ENCODE data around the gene CTNND2. TPM values are rescaled to one million over a fixed set of nuclear protein-coding genes. Genes with fewer than 3 reads are reported as not detected.
A peak's percentile ranks its signal among the peaks of the same experiment; 100 is the strongest.

CTNND2 gene
- total RNA-seq, 1 donor from 2014 or later = 40.0 TPM

DNA sequence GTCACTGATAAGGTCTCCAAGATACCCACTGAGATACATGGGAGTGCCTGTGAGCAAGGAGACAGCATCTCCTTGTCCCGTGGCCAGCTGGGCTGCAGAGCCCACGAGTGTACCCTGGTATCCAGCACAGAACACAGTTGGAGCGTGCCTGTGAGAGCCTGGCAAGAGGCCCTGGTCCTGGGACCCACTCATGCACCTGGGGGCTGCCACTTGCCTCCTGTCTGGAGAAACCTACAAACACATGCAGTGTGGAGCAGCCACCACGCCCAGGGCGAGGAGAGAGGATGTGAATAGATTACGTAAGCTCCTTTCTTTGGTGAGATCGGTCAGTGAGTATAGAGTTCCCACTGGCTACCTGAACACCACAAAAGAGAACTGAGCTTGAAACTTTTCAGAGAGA lies 88.3 kb downstream of the CTNND2 start:
- TF ChIP-seq, protein P1, sequence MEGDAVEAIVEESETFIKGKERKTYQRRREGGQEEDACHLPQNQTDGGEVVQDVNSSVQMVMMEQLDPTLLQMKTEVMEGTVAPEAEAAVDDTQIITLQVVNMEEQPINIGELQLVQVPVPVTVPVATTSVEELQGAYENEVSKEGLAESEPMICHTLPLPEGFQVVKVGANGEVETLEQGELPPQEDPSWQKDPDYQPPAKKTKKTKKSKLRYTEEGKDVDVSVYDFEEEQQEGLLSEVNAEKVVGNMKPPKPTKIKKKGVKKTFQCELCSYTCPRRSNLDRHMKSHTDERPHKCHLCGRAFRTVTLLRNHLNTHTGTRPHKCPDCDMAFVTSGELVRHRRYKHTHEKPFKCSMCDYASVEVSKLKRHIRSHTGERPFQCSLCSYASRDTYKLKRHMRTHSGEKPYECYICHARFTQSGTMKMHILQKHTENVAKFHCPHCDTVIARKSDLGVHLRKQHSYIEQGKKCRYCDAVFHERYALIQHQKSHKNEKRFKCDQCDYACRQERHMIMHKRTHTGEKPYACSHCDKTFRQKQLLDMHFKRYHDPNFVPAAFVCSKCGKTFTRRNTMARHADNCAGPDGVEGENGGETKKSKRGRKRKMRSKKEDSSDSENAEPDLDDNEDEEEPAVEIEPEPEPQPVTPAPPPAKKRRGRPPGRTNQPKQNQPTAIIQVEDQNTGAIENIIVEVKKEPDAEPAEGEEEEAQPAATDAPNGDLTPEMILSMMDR (conservative IDR thresholded peaks at IDR 0.05) = no peak
- Mint-ChIP-seq H3K4me3 (no peak overlapping the region), H3K36me3 (ENCODE audit: low read depth) (no peaks in the 10 kb centered on the region), H3K27me3 (ENCODE audit: low read depth) (no peaks in the 10 kb centered on the region), H3K27ac (ENCODE audit: unreplicated experiment) (peak overlapping the region; percentile 81), H3K4me1 (no peaks in the 10 kb centered on the region), H3K9me3 (no peaks in the 10 kb centered on the region)
- no peak for DNase-seq (ENCODE audit: low read depth, low spot score)

DNA sequence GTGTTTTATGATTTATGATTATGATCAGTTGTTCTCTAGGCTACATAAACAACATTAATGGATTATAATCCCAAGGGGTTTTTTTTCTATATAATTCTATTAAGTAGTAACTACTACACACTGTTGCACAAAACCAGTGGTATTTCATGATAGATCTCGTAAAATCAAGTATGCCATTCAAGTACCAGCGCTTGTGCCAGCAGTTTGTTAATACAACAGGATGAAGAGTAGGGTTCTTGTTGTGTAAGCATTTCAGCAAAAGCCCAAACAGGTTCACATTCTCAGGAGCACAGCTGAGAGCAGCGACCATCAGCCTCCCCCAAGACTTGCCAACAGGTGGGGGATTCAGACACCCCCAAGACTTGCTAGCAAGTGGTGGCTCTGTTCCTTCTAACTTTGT lies 88.8 kb downstream of the CTNND2 start:
- no peaks in the 10 kb centered on the region for H3K4me1 Mint-ChIP-seq
- TF ChIP-seq, protein P1 (conservative IDR thresholded peaks at IDR 0.05) = no peak
- no peaks in the 10 kb centered on the region for H3K36me3 Mint-ChIP-seq (ENCODE audit: low read depth)
- DNase-seq (ENCODE audit: low read depth, low spot score) = no peak
- no peaks in the 10 kb centered on the region for H3K27me3 Mint-ChIP-seq (ENCODE audit: low read depth)
- no peak overlapping the region for H3K4me3 Mint-ChIP-seq
- H3K9me3 Mint-ChIP-seq = no peaks in the 10 kb centered on the region
- H3K27ac Mint-ChIP-seq (ENCODE audit: unreplicated experiment) = no peak overlapping the region

DNA sequence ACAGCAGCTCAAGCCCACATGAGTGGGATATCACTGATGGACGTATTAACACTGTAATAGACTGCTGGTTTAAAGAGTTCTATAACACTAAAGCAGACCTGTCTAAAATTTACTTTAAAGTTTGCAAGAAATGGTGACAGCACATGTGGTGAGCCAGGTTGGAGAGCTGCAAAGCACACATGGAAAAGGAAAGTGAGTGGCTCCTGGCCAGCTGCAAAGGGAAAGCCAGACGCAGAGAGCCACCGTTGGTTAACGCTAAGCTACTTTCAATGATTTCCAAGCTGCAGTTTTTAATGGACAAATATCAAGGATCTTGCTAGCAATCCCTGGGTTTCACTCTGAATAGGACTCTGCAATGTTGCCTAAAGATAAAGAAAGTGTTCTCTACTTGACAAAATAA lies 89.9 kb downstream of the CTNND2 start:
- H3K4me3 Mint-ChIP-seq = no peak overlapping the region
- no peaks in the 10 kb centered on the region for H3K36me3 Mint-ChIP-seq (ENCODE audit: low read depth)
- no peaks in the 10 kb centered on the region for H3K27me3 Mint-ChIP-seq (ENCODE audit: low read depth)
- no peaks in the 10 kb centered on the region for H3K4me1 Mint-ChIP-seq
- H3K9me3 Mint-ChIP-seq = no peaks in the 10 kb centered on the region
- H3K27ac Mint-ChIP-seq (ENCODE audit: unreplicated experiment) = no peak overlapping the region
- TF ChIP-seq, protein P1 (conservative IDR thresholded peaks at IDR 0.05) = no peak
- no peak for DNase-seq (ENCODE audit: low read depth, low spot score)

DNA sequence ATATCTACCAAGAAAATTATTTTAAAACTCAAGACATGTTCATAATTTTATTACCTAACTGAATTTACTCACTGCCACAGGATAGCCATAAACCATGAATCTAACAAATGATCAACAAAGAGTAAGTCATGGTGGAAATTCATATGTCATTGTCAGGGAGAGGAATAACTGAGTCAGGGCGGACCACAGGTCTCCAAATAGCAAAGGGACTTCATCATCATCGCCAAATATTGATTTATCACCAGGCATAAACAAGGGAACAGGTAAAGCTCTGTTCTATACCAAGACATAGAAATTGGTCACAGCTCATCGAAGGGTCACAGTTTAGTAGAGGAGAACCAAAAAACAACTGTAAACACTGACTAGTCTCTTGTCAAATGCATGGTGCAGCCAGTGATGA lies 94.8 kb downstream of the CTNND2 start:
- no peak overlapping the region for H3K4me3 Mint-ChIP-seq
- H3K9me3 Mint-ChIP-seq = no peaks in the 10 kb centered on the region
- H3K36me3 Mint-ChIP-seq (ENCODE audit: low read depth) = no peaks in the 10 kb centered on the region
- H3K4me1 Mint-ChIP-seq = no peaks in the 10 kb centered on the region
- TF ChIP-seq, protein P1 (conservative IDR thresholded peaks at IDR 0.05) = no peak
- no peak for DNase-seq (ENCODE audit: low read depth, low spot score)
- no peak overlapping the region for H3K27ac Mint-ChIP-seq (ENCODE audit: unreplicated experiment)
- H3K27me3 Mint-ChIP-seq (ENCODE audit: low read depth) = no peaks in the 10 kb centered on the region

DNA sequence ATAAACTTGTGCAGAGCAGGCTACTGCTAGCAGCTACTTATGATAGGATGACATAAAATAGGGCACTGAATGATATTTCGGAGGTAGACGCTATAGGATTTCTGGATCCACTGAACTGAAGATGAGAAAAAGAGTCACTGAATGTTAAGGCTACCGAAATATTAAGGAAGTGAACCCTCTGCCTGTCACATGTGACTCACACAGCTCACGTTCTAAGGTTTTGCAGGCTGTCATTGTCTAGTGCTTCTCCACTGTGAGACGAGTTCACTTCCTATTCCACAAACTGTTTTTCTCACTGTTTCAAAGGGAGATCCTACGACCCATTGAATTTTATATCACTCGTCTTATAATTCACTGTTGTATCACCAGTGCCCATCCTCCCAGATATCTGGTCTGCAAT lies 100.8 kb downstream of the CTNND2 start:
- Mint-ChIP-seq H3K27me3 (ENCODE audit: low read depth) (no peaks in the 10 kb centered on the region), H3K4me1 (no peaks in the 10 kb centered on the region), H3K9me3 (no peaks in the 10 kb centered on the region), H3K4me3 (no peak overlapping the region), H3K27ac (ENCODE audit: unreplicated experiment) (no peak overlapping the region), H3K36me3 (ENCODE audit: low read depth) (no peaks in the 10 kb centered on the region)
- TF ChIP-seq, protein P1 (conservative IDR thresholded peaks at IDR 0.05) = no peak
- no peak for DNase-seq (ENCODE audit: low read depth, low spot score)

DNA sequence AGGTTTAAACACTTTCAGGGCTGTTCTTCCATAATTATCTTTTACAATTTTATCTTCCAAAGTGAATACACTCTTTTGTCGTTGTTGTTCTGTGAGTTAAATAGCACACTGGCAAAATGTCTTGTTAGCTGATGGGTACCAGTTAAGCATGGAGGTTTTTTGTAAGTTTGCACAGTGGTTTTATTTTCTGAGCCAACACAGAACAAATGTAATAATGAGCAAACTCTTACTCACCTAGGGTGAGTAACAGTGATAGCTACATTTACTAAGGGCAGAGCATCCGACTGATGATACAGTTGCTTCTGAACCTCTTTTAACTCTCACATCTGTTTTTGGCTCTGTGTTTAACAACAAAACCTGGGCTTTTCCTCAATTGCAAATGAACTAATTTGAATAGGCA lies 103.2 kb downstream of the CTNND2 start:
- Mint-ChIP-seq H3K36me3 (ENCODE audit: low read depth) (no peaks in the 10 kb centered on the region), H3K27ac (ENCODE audit: unreplicated experiment) (no peak overlapping the region), H3K27me3 (ENCODE audit: low read depth) (no peaks in the 10 kb centered on the region), H3K4me1 (no peaks in the 10 kb centered on the region), H3K4me3 (no peak overlapping the region), H3K9me3 (no peaks in the 10 kb centered on the region)
- TF ChIP-seq, protein P1 (conservative IDR thresholded peaks at IDR 0.05) = no peak
- DNase-seq (ENCODE audit: low read depth, low spot score) = no peak
